H1 (cell line): ENCODE data around the gene SEH1L. TPM values are rescaled to one million over a fixed set of nuclear protein-coding genes. Genes with fewer than 3 reads are reported as not detected.

Source experiments
- GABPA ChIP-seq: IDR thresholded peaks from 2 replicates; pipeline ENCODE4 v1.6.1; 2011; ENCODE audit warnings: mild to moderate bottlenecking, low read length, moderate library complexity, borderline replicate concordance; ENCODE audit not compliant: insufficient read depth
- SIN3A ChIP-seq, 2 experiments: IDR thresholded peaks in 1 of 2; conservative IDR thresholded peaks in 1 of 2; 2 replicates each; pipeline ENCODE4 v1.6.1; 2011 to 2012; ENCODE audit warnings: low read length in 2 of 2, improper control_type of control experiment in 1 of 2, low read depth in 1 of 2, mild to moderate bottlenecking in 1 of 2
- polyA plus RNA-seq, 7 experiments: library from polyadenylated mRNA; depleted of rRNA in 3 of 7; stranded (reverse) in 5 of 7; unstranded in 2 of 7; fragments of >200 nt in 5 of 7; fragments of 200-250 nt in 2 of 7; gene quantifications; 1 replicate in 5 of 7; 2 replicates in 1 of 7; 4 replicates in 1 of 7; pipeline versions ENCODE4 v1.2.1 to v1.2.3, GENCODE V29; 2011 to 2013; ENCODE audit warnings: missing spikeins in 2 of 7, mixed read lengths in 2 of 7
- total RNA-seq: library from RNA; stranded (reverse); fragmentation: NEBNext Ultra II Directional; extraction: Animal tissue kit (Norgen Biotek cat#: 25700); gene quantifications from 2 replicates; pipeline ENCODE4 v1.2.1, GENCODE V29; 2021

SEH1L gene
- total and polyA plus RNA-seq, 2 of the 8 experiments (the other 6 are each of a cell fraction or from before 2014, with no cell fraction given) = 41.7 to 96.7 TPM

- TF ChIP-seq SIN3A (conservative IDR thresholded peaks at IDR 0.05 in 1 of 2, IDR thresholded peaks at IDR 0.05 in 1 of 2; ENCODE audit: low read depth in 1 of 2, low read length in 2 of 2) (no peak), GABPA (no peak)
Observed at GRCh38 chr18:12991821-12992179, 44.0 kb downstream of the SEH1L start (continued).
